ENCODE data around the gene FPGS.

FPGS gene

GRCh38 chr9:127854960-127855359 lies 52.3 kb downstream of the FPGS start:
- no peak for DNase-seq (ENCODE audit: low read depth)
- no peak overlapping the region for H3K4me3 ChIP-seq (ENCODE audit: control insufficient read depth, low read depth, low read length)
- TF ChIP-seq, protein P1, sequence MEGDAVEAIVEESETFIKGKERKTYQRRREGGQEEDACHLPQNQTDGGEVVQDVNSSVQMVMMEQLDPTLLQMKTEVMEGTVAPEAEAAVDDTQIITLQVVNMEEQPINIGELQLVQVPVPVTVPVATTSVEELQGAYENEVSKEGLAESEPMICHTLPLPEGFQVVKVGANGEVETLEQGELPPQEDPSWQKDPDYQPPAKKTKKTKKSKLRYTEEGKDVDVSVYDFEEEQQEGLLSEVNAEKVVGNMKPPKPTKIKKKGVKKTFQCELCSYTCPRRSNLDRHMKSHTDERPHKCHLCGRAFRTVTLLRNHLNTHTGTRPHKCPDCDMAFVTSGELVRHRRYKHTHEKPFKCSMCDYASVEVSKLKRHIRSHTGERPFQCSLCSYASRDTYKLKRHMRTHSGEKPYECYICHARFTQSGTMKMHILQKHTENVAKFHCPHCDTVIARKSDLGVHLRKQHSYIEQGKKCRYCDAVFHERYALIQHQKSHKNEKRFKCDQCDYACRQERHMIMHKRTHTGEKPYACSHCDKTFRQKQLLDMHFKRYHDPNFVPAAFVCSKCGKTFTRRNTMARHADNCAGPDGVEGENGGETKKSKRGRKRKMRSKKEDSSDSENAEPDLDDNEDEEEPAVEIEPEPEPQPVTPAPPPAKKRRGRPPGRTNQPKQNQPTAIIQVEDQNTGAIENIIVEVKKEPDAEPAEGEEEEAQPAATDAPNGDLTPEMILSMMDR (conservative IDR thresholded peaks at IDR 0.05; ENCODE audit: control insufficient read depth, insufficient read depth, low read depth, low read length): no peak

GRCh38 chr9:127855522-127855921 lies 52.8 kb downstream of the FPGS start:
- H3K4me3 ChIP-seq (ENCODE audit: control insufficient read depth, low read depth, low read length): no peak overlapping the region
- TF ChIP-seq, protein P1 (conservative IDR thresholded peaks at IDR 0.05; ENCODE audit: control insufficient read depth, insufficient read depth, low read depth, low read length): no peak
- no peak for DNase-seq (ENCODE audit: low read depth)

- TF ChIP-seq, protein P1 (conservative IDR thresholded peaks at IDR 0.05; ENCODE audit: control insufficient read depth, insufficient read depth, low read depth, low read length): no peak
- H3K4me3 ChIP-seq (ENCODE audit: control insufficient read depth, low read depth, low read length): no peak overlapping the region
- DNase-seq (ENCODE audit: low read depth): no peak
These were observed 53.5 kb downstream of the FPGS start for GRCh38 chr9:127856094-127856728.

GRCh38 chr9:127856729-127857116 lies 54.0 kb downstream of the FPGS start:
- TF ChIP-seq, protein P1 (conservative IDR thresholded peaks at IDR 0.05; ENCODE audit: control insufficient read depth, insufficient read depth, low read depth, low read length): no peak
- no peak overlapping the region for H3K4me3 ChIP-seq (ENCODE audit: control insufficient read depth, low read depth, low read length)
- DNase-seq (ENCODE audit: low read depth): no peak

- DNase-seq (ENCODE audit: low read depth): no peak
- H3K4me3 ChIP-seq (ENCODE audit: control insufficient read depth, low read depth, low read length): no peak overlapping the region
- TF ChIP-seq, protein P1 (conservative IDR thresholded peaks at IDR 0.05; ENCODE audit: control insufficient read depth, insufficient read depth, low read depth, low read length): no peak
These were observed 54.6 kb downstream of the FPGS start for GRCh38 chr9:127857278-127857677.

GRCh38 chr9:127858041-127858512 lies 55.4 kb downstream of the FPGS start:
- no peak overlapping the region for H3K4me3 ChIP-seq (ENCODE audit: control insufficient read depth, low read depth, low read length)
- no peak for DNase-seq (ENCODE audit: low read depth)
- TF ChIP-seq, protein P1 (conservative IDR thresholded peaks at IDR 0.05; ENCODE audit: control insufficient read depth, insufficient read depth, low read depth, low read length): no peak
